DMS53 treated with DMSO at 0.1 percent for 48 hours (cell line): ENCODE measurements around the gene ACSL3.
"Not testable (repeated sequence)": the region's sequence is repeated elsewhere in the genome, so short reads cannot be mapped to it uniquely, and the experiment has no call there.

ENCODE experiments used
- DNase-seq: peaks from one replicate; lab custom pipeline; 2025; ENCODE audit not compliant: unreplicated experiment; lab: John Stamatoyannopoulos, UW

ACSL3 gene

GRCh38 chr2:222968550-222969155 lies 107.8 kb downstream of the ACSL3 start:
- no peak for DNase-seq

DNA sequence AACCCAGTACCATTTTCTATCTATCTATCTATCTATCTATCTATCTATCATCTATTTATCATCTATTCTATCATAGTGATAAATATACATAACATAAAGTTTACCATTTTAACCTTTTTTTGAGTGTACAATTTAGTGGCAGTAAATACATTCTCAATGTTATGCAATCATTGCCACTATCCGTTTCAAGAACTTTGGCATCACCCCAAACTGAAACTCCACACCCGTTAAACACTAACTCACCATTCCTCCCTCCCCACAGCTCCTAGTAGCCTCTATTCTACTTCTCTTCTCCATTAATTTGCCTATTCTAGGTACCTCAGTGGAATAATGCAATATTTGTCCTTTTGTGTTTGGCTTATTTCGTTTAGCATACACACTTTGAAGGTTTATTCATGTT lies 108.7 kb downstream of the ACSL3 start:
- no peak for DNase-seq

DNA sequence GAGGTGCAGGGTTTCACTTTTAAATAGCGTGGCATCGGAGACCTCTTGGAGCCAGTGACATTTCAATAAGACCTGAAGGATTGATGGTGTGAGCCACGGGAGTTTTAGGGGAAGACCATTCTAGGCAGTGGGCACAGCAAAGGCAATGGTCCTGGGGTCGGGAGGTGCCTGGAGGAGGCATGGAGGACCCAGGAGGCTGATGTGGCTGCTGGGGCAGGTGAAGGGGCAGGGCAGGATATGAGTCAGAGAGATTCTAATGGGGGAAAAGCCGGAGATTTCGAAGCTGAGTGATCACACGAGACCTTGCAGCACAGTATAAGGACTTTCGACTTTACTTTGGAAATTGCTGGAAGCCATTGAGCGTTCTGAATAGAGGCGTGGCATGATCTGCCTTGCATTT lies 111.6 kb downstream of the ACSL3 start:
- no peak for DNase-seq

GRCh38 chr2:222973237-222973636 lies 112.4 kb downstream of the ACSL3 start:
- no peak for DNase-seq

DNA sequence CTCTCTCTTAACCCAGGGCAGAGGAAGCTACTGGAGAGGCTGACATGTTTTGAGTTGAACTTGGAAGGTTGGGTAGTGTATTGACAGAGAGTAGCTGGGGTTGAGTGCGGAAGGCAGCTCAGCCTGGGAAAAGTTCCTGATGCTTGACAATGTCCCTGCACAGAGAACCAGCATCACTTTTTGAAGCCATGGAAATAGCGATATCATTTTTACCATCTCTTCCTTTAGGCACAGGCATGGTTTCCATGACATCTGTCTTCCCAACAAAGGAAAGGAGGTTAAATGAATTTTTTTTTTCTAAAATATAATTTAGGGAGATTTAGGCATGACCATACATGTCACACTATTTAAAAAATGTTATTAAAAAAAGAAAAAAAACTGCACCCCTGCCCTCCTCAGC lies 112.9 kb downstream of the ACSL3 start:
- DNase-seq = no peak

GRCh38 chr2:222976521-222977061 lies 115.8 kb downstream of the ACSL3 start:
- DNase-seq = no peak

- DNase-seq = no peak
These were observed 116.3 kb downstream of the ACSL3 start for GRCh38 chr2:222977121-222977520.

GRCh38 chr2:222978850-222979249 lies 118.0 kb downstream of the ACSL3 start:
- no peak for DNase-seq

DNA sequence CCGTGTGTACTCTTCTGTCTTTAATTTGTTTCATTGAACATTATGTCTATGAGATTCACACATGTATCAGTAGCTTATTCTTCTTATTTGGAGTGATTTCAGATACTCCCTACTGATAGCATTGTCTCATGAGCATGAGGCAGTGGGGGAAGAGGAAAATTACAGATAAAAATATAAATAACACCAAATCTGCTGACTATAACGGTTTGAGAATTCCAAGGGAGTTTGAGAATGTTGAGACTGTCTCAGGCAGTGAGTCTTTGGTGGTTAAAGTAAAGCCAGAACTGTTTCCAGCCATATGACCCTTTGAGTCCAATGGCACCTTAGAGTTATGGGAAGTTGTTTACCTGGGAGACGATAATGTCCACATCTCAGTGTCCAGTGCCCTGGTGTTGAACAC lies 118.6 kb downstream of the ACSL3 start:
- DNase-seq = no peak

DNA sequence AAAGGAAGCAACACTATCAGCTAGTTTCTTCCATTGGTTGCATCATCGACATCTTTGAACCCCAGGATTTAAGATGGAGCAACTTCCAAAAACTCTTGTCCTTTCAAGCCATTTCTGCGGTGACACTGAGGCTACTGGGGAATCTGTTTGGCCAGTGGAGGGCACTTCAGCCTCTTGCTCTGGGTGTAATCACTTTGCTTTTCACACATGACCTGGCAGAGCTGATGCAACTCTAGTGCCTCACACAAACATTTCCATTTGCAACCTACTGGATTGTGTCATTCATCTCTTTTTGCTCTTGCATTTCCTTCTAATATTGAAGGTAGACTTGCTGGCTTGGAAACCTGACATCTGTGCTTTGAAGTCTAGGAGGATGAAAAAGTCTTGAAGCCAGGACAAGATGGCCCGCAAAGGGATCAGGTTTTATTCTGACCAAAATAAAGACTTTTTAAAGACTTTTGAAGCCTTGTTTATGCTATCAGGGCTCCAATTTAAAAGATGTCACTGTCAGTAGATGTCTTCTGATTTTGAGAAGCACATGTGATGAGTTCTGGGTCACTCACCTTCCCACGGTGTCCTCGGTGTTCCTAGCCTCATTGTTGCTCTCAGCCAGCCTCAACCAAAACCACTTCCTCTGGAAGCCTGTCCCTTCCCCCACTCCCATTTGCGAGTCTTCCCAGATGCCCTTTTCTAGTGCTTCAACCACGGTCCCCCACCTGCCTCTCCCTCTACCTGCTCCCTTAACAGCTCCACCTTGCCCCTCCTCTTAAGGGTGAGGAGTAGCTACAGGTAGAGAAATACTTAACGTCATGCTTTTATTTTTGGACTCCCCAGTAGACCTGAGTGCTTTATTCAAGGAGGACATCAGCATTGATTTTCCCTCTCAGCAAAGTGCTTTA lies 121.4 kb downstream of the ACSL3 start:
- peak; percentile 89 for DNase-seq

GRCh38 chr2:222982909-222983265 lies 122.1 kb downstream of the ACSL3 start:
- DNase-seq = no peak

DNA sequence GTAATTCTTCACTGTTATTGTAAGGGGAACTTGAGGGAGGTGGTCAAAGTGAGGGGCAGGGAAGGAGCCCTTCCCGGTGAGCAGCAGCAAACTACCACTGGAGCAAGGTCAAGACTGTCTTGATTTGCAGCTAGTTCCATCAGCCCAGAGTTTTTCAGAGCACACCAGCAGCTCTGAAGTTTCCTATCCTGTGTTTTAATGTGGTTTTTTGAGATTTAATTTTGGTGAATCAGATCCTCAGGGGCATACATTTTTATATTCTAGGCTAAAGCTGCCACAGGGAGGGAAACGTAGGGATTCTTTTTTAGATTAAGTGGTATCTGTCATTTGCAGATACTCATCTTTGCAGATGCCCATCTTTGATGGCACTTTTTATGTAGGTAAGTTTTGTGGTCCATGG lies 124.1 kb downstream of the ACSL3 start:
- DNase-seq = no peak

- no peak for DNase-seq
These were observed 128.6 kb downstream of the ACSL3 start for GRCh38 chr2:222989431-222989830.

- DNase-seq = not testable (repeated sequence)
These were observed 129.4 kb downstream of the ACSL3 start for GRCh38 chr2:222990206-222990605.

DNA sequence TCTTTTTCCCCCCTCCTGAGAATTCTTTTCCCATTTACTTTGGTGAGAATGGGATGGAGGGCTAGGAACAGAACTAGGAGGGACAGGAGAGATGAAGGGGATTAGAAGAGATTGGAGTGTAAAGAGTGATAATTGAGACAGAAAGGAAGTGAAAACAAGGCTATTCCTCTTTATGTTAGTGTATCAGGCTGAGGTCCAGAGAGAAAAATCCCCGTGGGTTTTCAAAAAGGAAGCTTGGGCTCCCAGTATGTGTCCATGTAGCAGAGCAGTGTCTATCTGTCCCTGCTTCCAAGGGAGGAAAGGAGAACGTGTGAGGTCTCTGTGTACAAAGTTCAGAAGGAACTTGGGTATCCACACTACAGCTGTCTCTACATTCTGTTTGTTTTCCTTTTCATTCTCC lies 131.3 kb downstream of the ACSL3 start:
- DNase-seq = no peak
